ENCODE data around the gene DNHD1.

DNA sequence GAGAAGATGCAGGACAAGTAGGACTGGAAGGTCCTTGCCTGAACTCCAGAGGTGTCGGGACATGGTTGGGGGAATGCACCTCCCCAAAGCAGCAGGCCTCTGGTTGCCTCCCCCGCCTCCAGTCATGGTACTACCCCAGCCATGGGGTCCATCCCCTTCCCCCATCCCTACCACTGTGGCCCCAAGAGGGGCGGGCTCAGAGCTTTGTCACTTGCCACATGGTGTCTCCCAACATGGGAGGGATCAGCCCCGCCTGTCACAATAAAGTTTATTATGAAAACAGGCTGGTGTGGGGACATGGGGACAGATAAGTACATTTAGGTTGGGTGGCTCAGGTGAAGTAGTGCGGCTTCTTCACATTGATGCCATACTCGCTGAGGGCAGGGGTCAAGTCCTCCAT is 113.5 kb downstream of the DNHD1 start:
- no peak for TF ChIP-seq POLR2AphosphoS5 (IDR thresholded peaks at IDR 0.05; ENCODE audit: insufficient read depth in 1 of 2, low read depth in 1 of 2)
- no peak for TF ChIP-seq POLR2A (IDR thresholded peaks at IDR 0.05)

Measured in vagina (tissue), 2 donors.